ENCODE results near the gene PRAMEF17. TPM values are rescaled to one million over a fixed set of nuclear protein-coding genes. Genes with fewer than 3 reads are reported as not detected.
"Not testable (repeated sequence)": the region's sequence is repeated elsewhere in the genome, so short reads cannot be mapped to it uniquely, and the experiment has no call there.

Gene PRAMEF17
- total RNA-seq, 4 donors from 2014 or later = not detected

GRCh38 chr1:13395311-13395710 is 5.9 kb downstream of the PRAMEF17 start:
- not testable (repeated sequence) for H3K36me3 ChIP-seq; H3K4me1 ChIP-seq; H3K27ac ChIP-seq; DNase-seq (ENCODE audit: low spot score in 2 of 2); H3K27me3 ChIP-seq; H3K9me3 ChIP-seq; H3K4me3 ChIP-seq
- WGBS = 97% methylated on average over 8 of the region's 22 CpGs

- no peak for TF ChIP-seq CTCF (IDR thresholded peaks at IDR 0.05)
- no peak for TF ChIP-seq EP300 (IDR thresholded peaks at IDR 0.05)
- no peak for TF ChIP-seq POLR2AphosphoS5 (IDR thresholded peaks at IDR 0.05)
- TF ChIP-seq POLR2A (IDR thresholded peaks at IDR 0.05) = no peak
- Histone ChIP-seq H3K9me3 (no peaks in the 10 kb centered on the region), H3K27me3 (no peaks in the 10 kb centered on the region), H3K36me3 (no peaks in the 10 kb centered on the region), H3K4me3 (no peak overlapping the region), H3K27ac (no peak overlapping the region), H3K4me1 (no peaks in the 10 kb centered on the region)
- no peak for DNase-seq (ENCODE audit: low spot score in 2 of 2)
- WGBS = 48% methylated on average over 4 of the region's 4 CpGs
Measured at GRCh38 chr1:13407811-13408210, 18.4 kb downstream of the PRAMEF17 start.

- H3K36me3 ChIP-seq; H3K4me1 ChIP-seq; DNase-seq (ENCODE audit: low spot score in 2 of 2); H3K9me3 ChIP-seq; H3K4me3 ChIP-seq; H3K27ac ChIP-seq; H3K27me3 ChIP-seq: not testable (repeated sequence)
- 61% methylated on average over 4 of the region's 4 CpGs for WGBS
Measured at GRCh38 chr1:13410150-13410549, 20.7 kb downstream of the PRAMEF17 start, which contains the start of gene PRAMEF20. Gene PRAMEF20, plus strand, starts transcription at chr1:13410450. Its CDS starts 5,905 bp downstream, at chr1:13416355.

- no peak for DNase-seq (ENCODE audit: low spot score in 2 of 2)
- Histone ChIP-seq H3K4me3 (no peak overlapping the region), H3K9me3 (peaks cover 3% of the 10 kb centered on the region), H3K27ac (no peak overlapping the region), H3K4me1 (no peaks in the 10 kb centered on the region), H3K36me3 (no peaks in the 10 kb centered on the region), H3K27me3 (peaks cover 13% of the 10 kb centered on the region)
- TF ChIP-seq EP300 (IDR thresholded peaks at IDR 0.05) (no peak), POLR2A (IDR thresholded peaks at IDR 0.05) (no peak), POLR2AphosphoS5 (IDR thresholded peaks at IDR 0.05) (no peak), CTCF (IDR thresholded peaks at IDR 0.05) (no peak)
- WGBS = 100% methylated on average over 4 of the region's 13 CpGs
Measured at GRCh38 chr1:13430495-13430894, 41.1 kb downstream of the PRAMEF17 start.

GRCh38 chr1:13432251-13432650 is 42.8 kb downstream of the PRAMEF17 start:
- Histone ChIP-seq H3K4me1 (no peaks in the 10 kb centered on the region), H3K27ac (no peak overlapping the region), H3K36me3 (no peaks in the 10 kb centered on the region), H3K27me3 (peaks cover 17% of the 10 kb centered on the region), H3K9me3 (peaks cover 3% of the 10 kb centered on the region), H3K4me3 (no peak overlapping the region)
- DNase-seq (ENCODE audit: low spot score in 2 of 2) = no peak
- WGBS = 31% methylated on average over 3 of the region's 3 CpGs
- TF ChIP-seq POLR2A (IDR thresholded peaks at IDR 0.05) (no peak), POLR2AphosphoS5 (IDR thresholded peaks at IDR 0.05) (no peak), CTCF (IDR thresholded peaks at IDR 0.05) (no peak), EP300 (IDR thresholded peaks at IDR 0.05) (no peak)

- not testable (repeated sequence) for H3K36me3 ChIP-seq; H3K4me1 ChIP-seq; H3K27ac ChIP-seq; H3K9me3 ChIP-seq; H3K4me3 ChIP-seq; DNase-seq (ENCODE audit: low spot score in 2 of 2)
- 100% methylated on average over 9 of the region's 32 CpGs for WGBS
- peaks cover 15% of the 10 kb centered on the region for H3K27me3 ChIP-seq
Measured at GRCh38 chr1:13433694-13434358, 44.4 kb downstream of the PRAMEF17 start.

GRCh38 chr1:13435458-13435857 is 46.0 kb downstream of the PRAMEF17 start:
- WGBS = 68% methylated on average over 3 of the region's 3 CpGs
- Histone ChIP-seq H3K27ac (no peak overlapping the region), H3K9me3 (peaks cover 1% of the 10 kb centered on the region), H3K27me3 (peaks cover 15% of the 10 kb centered on the region), H3K4me1 (no peaks in the 10 kb centered on the region), H3K36me3 (no peaks in the 10 kb centered on the region), H3K4me3 (no peak overlapping the region)
- DNase-seq (ENCODE audit: low spot score in 2 of 2) = no peak
- TF ChIP-seq POLR2A (IDR thresholded peaks at IDR 0.05) (no peak), CTCF (IDR thresholded peaks at IDR 0.05) (no peak), POLR2AphosphoS5 (IDR thresholded peaks at IDR 0.05) (no peak), EP300 (IDR thresholded peaks at IDR 0.05) (no peak)

- H3K36me3 ChIP-seq = not testable (repeated sequence)
- WGBS = 90% methylated on average over 12 of the region's 49 CpGs
Measured at GRCh38 chr1:13439104-13439783, 49.8 kb downstream of the PRAMEF17 start.

More at GRCh38 chr1:13439104-13439783, 49.8 kb downstream of the PRAMEF17 start:
- H3K27me3 ChIP-seq; DNase-seq (ENCODE audit: low spot score in 2 of 2); H3K4me1 ChIP-seq; H3K27ac ChIP-seq; H3K9me3 ChIP-seq; H3K4me3 ChIP-seq: not testable (repeated sequence)

All from suprapubic skin (tissue), 4 donors.